MM.1S (cell line): ENCODE results near the gene GRK3.

Experiments used
- CTCF ChIP-seq: fragments of 300-600 bp; sonication (generic); IDR thresholded peaks from 2 replicates; pipeline ENCODE4 v1.5.1; 2016; ENCODE audit warnings: antibody characterized with exemption, low read length, mixed read lengths
- EZH2phosphoT487 ChIP-seq: fragments of 300-600 bp; sonication (generic); IDR thresholded peaks from 2 replicates; pipeline ENCODE4 v1.6.1; 2018; ENCODE audit warnings: antibody characterized with exemption, low read length

DNA sequence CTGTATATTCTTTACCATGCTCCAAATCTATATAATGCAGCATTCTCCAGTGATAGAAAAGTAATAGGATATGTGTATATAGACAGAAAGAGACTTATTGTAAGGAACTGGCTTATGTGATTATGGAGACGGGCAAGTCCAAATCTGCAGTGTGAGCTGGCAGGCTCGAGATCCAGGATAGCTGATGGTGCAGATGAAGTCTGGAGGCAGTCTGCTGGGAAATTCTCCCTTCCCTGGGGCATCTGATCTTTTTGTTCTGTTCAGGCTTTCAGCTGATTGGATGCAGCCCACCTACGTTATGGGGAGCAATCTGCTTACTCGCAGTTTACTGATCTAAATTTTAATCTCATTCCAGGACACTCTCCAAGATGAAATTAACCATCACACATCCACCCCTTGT is 73.2 kb downstream of the GRK3 start:
- TF ChIP-seq CTCF, result no peak
- no peak for TF ChIP-seq EZH2phosphoT487
